CMK (cell line): Measurements from ENCODE around the gene LDLRAD4.

ENCODE experiments used
- DNase-seq: peaks from one replicate; pipeline ENCODE4 v3.0.0-alpha.2; 2010; ENCODE audit warnings: low read depth

Gene LDLRAD4

GRCh38 chr18:13265911-13266217 is 47.3 kb downstream of the LDLRAD4 start:
- no peak for DNase-seq

GRCh38 chr18:13266218-13267100 is 47.9 kb downstream of the LDLRAD4 start:
- no peak for DNase-seq

GRCh38 chr18:13267431-13267873 is 48.9 kb downstream of the LDLRAD4 start:
- DNase-seq = no peak

GRCh38 chr18:13268158-13269012 is 49.8 kb downstream of the LDLRAD4 start:
- DNase-seq = no peak

GRCh38 chr18:13269013-13269280 is 50.4 kb downstream of the LDLRAD4 start:
- DNase-seq = no peak

GRCh38 chr18:13269521-13270011 is 51.0 kb downstream of the LDLRAD4 start:
- no peak for DNase-seq

GRCh38 chr18:13270279-13270855 is 51.8 kb downstream of the LDLRAD4 start:
- DNase-seq = no peak

GRCh38 chr18:13271302-13271911 is 52.8 kb downstream of the LDLRAD4 start:
- DNase-seq = no peak

- DNase-seq = no peak
Observed at GRCh38 chr18:13272416-13272815, 53.9 kb downstream of the LDLRAD4 start.

- no peak for DNase-seq
Observed at GRCh38 chr18:13273800-13274199, 55.2 kb downstream of the LDLRAD4 start.

- no peak for DNase-seq
Observed at GRCh38 chr18:13275075-13275474, 56.5 kb downstream of the LDLRAD4 start.

- no peak for DNase-seq
Observed at GRCh38 chr18:13276530-13277520, 58.3 kb downstream of the LDLRAD4 start.

- DNase-seq = no peak
Observed at GRCh38 chr18:13278062-13278630, 59.6 kb downstream of the LDLRAD4 start.

- DNase-seq = no peak
Observed at GRCh38 chr18:13279181-13280069, 60.9 kb downstream of the LDLRAD4 start.

GRCh38 chr18:13280070-13280795 is 61.7 kb downstream of the LDLRAD4 start:
- no peak for DNase-seq

GRCh38 chr18:13281406-13281805 is 62.8 kb downstream of the LDLRAD4 start:
- DNase-seq = no peak

- DNase-seq = no peak
Observed at GRCh38 chr18:13283746-13284145, 65.2 kb downstream of the LDLRAD4 start.

- no peak for DNase-seq
Observed at GRCh38 chr18:13284330-13285027, 65.9 kb downstream of the LDLRAD4 start.
